OCI-M1 (cell line): ENCODE results near the gene ITPR1.
"Not testable (repeated sequence)": the region's sequence is repeated elsewhere in the genome, so short reads cannot be mapped to it uniquely, and the experiment has no call there.

Experiments
- DNase-seq: peaks from one replicate; lab custom pipeline; 2025; lab: John Stamatoyannopoulos, UW

ITPR1 gene

GRCh38 chr3:4571690-4572334, 78.7 kb downstream of the ITPR1 start:
- peak; percentile 78 for DNase-seq

GRCh38 chr3:4573153-4573552, 80.0 kb downstream of the ITPR1 start:
- no peak for DNase-seq

GRCh38 chr3:4574426-4574965, 81.3 kb downstream of the ITPR1 start:
- DNase-seq: no peak

- DNase-seq: no peak
These were observed 82.2 kb downstream of the ITPR1 start for GRCh38 chr3:4575381-4575780.

- no peak for DNase-seq
These were observed 84.6 kb downstream of the ITPR1 start for GRCh38 chr3:4577721-4578120.

GRCh38 chr3:4580346-4581123, 87.4 kb downstream of the ITPR1 start:
- no peak for DNase-seq

GRCh38 chr3:4581124-4581424, 87.9 kb downstream of the ITPR1 start:
- DNase-seq: peak; percentile 62

- peak; percentile 62 for DNase-seq
These were observed 88.3 kb downstream of the ITPR1 start for GRCh38 chr3:4581498-4581897.

- peak; percentile 53 for DNase-seq
These were observed 88.9 kb downstream of the ITPR1 start for GRCh38 chr3:4581920-4582611.

- peak; percentile 69 for DNase-seq
These were observed 89.5 kb downstream of the ITPR1 start for GRCh38 chr3:4582624-4583023.

GRCh38 chr3:4583416-4583815, 90.3 kb downstream of the ITPR1 start:
- DNase-seq: peak; percentile 72

GRCh38 chr3:4584456-4585249, 91.5 kb downstream of the ITPR1 start:
- peak; percentile 95 for DNase-seq

- DNase-seq: no peak
These were observed 93.2 kb downstream of the ITPR1 start for GRCh38 chr3:4586381-4586780.

- peak; percentile 47 for DNase-seq
These were observed 94.1 kb downstream of the ITPR1 start for GRCh38 chr3:4587061-4587837.

- DNase-seq: no peak
These were observed 94.6 kb downstream of the ITPR1 start for GRCh38 chr3:4587838-4588105.

GRCh38 chr3:4588466-4588865, 95.3 kb downstream of the ITPR1 start:
- peak; percentile 26 for DNase-seq

GRCh38 chr3:4589475-4590097, 96.4 kb downstream of the ITPR1 start:
- DNase-seq: no peak

GRCh38 chr3:4590849-4591248, 97.7 kb downstream of the ITPR1 start:
- DNase-seq: not testable (repeated sequence)

- DNase-seq: no peak
These were observed 98.5 kb downstream of the ITPR1 start for GRCh38 chr3:4591669-4592068.

- no peak for DNase-seq
These were observed 99.9 kb downstream of the ITPR1 start for GRCh38 chr3:4593014-4593413.

- DNase-seq: no peak
These were observed 102.6 kb downstream of the ITPR1 start for GRCh38 chr3:4595710-4596113.
